GM18520 (cell line): ENCODE data around the gene ODAD4.

Experiments used
- ATAC-seq: cut with Tn5 transposase; IDR thresholded peaks from one replicate; pipeline ENCODE4 v1.9.1; 2021; ENCODE audit not compliant: unreplicated experiment

The ODAD4 gene

GRCh38 chr17:41941168-41941567 is 10.8 kb downstream of the ODAD4 start:
- ATAC-seq: no peak

- no peak for ATAC-seq
Observed at GRCh38 chr17:41942626-41943373, 12.4 kb downstream of the ODAD4 start.

- no peak for ATAC-seq
Observed at GRCh38 chr17:41943492-41943891, 13.1 kb downstream of the ODAD4 start.

DNA sequence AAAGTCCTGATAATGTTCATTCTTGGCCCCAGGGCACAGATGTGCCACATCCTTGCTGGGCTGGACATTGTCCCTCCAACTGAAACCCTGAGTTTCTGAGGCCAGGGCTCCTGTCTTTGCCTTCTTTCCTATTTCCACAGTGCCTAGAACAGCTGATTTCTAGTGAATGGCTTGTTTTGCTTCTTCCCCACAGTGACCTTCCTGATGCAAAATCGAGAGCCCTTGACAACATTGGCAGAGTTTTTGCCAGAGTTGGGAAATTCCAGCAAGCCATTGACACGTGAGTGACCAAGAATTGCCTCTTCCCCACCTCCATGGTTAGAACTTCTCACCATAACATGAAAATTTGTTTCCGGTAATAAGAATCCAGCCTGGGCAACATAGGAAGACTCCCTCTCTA is 14.5 kb downstream of the ODAD4 start:
- ATAC-seq: no peak

DNA sequence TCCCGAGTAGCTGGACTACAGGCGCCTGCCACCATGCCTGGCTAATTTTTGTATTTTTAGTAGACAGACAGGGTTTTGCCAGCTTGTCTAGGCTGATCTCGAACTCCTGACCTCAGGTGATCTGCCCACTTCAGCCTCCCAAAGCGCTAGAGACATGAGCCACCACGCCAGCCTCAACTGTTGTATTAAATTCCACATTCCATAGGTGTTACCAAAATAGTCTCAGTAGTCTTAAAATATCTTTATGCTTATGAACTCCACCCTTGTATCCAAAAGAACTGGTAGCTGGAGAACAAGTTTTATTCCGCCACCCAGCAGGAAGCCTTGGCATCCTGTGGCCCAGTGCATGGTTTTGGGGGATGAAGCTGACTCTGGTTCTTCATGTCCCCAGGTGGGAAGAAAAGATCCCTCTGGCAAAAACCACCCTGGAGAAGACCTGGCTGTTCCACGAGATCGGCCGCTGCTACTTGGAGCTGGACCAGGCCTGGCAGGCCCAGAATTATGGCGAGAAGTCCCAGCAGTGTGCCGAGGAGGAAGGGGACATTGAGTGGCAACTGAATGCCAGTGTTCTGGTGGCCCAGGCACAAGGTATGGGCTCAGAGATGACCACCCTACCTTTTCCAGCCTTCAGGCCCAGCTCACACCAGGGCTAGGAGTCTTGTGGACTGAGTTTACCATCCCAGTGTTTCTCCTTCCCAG is 18.5 kb downstream of the ODAD4 start:
- ATAC-seq: no peak

DNA sequence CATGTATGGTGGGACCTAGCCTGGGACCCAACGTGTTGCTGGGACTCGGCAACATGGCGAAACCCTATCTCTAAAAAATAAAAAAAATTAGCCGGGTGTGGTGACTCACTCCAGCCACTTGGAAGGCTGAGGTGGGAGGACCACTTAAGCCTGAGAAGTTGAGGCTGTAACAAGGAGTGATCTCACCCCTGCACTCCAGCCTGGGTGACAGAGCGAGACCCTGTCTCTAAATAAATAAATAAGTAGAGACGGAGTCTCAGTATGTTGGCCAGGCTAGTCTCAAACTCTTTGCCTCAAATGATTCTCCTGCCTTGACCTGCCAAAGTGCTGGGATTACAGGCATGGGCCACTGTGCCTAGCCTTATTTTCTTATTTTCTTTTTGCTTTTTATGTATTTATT is 26.1 kb downstream of the ODAD4 start:
- no peak for ATAC-seq

GRCh38 chr17:41957031-41957868 is 26.8 kb downstream of the ODAD4 start:
- no peak for ATAC-seq

DNA sequence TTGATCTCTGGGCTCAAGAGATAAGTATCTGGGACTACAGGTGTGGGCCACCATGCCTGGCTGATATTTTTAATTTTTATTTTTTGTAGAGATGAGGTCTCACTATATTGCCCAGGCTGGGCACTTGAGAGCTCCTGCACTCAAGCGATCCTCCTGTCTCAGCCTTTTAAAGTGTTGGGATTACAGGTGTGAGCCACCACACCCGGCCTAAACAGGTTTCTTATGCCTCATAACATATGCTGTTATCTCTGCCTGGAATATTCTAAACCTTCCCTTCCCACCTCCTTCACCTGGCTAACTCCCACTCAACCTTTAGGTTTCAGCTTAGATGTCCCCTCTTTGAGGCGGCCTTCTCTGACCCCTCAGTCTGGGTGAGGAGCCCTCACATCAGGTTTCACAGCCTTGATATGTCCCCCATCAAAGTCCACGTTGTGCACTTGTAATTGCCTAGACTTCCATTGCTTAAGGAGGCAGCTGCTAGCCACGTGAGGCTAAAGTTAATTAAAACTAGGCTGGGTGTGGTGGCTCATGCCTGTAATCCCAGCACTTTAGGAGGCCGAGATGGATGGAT is 27.5 kb downstream of the ODAD4 start:
- ATAC-seq: no peak

DNA sequence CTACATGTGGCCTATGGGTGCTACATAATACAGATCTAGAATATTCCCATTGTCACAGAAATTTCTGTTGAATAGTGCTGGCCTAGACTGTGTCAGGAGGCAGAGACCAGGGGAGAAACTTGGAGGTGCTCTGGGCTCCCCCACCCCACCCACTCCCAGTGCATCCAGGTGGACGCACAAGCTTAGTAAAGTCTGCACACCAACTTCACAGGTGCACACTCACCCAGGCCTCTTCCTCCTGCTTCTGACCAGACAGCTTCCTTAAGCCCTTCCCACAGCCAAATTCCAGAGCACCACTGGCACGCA is 28.6 kb downstream of the ODAD4 start:
- ATAC-seq: no peak

GRCh38 chr17:41959336-41960095 is 29.1 kb downstream of the ODAD4 start:
- ATAC-seq: no peak

GRCh38 chr17:41962111-41962510 is 31.7 kb downstream of the ODAD4 start:
- no peak for ATAC-seq

GRCh38 chr17:41962768-41963434 is 32.5 kb downstream of the ODAD4 start:
- no peak for ATAC-seq

DNA sequence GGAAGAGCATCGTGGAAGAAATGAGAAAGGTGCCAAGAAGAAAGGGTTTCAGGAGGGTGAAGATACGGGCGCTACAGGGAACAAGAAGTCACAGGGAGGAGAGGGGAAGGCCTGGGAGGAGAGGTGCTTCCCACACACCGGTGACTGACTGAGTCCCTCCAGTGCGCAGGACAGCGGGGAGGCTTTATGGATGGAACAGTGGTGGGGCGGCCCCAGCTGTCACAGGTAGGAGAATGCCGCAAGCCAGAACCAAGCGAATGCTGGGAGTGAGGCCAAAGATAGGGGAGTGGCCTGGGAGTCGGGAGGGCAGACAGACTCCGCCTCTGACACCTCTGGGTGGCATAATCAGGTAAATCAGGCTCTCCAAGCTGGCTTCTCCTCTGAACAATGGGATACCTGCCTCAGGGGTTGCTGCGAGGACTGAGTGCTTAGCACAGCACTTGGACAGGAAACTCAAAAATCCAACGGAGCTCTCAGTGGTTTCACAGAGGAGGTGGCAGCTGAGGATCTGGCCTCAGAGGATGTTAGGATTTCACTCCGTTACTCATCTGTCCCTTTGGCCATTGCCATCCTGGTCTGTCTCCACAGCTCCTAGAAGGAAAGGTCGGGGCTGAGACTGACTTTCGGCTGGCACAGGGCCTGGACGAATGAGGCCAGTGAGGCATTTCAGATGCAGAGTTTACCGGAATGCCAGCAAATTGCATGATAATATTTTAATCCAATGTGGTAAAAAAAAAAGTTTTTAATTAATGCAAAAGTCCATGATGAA is 35.5 kb downstream of the ODAD4 start:
- no peak for ATAC-seq

GRCh38 chr17:41966463-41967140 is 36.2 kb downstream of the ODAD4 start, which contains the start of gene CNP:
Gene CNP (plus strand): TSS chr17:41966795. CDS start chr17:41966885, 90 bp downstream.
- ATAC-seq: peak; percentile 63

DNA sequence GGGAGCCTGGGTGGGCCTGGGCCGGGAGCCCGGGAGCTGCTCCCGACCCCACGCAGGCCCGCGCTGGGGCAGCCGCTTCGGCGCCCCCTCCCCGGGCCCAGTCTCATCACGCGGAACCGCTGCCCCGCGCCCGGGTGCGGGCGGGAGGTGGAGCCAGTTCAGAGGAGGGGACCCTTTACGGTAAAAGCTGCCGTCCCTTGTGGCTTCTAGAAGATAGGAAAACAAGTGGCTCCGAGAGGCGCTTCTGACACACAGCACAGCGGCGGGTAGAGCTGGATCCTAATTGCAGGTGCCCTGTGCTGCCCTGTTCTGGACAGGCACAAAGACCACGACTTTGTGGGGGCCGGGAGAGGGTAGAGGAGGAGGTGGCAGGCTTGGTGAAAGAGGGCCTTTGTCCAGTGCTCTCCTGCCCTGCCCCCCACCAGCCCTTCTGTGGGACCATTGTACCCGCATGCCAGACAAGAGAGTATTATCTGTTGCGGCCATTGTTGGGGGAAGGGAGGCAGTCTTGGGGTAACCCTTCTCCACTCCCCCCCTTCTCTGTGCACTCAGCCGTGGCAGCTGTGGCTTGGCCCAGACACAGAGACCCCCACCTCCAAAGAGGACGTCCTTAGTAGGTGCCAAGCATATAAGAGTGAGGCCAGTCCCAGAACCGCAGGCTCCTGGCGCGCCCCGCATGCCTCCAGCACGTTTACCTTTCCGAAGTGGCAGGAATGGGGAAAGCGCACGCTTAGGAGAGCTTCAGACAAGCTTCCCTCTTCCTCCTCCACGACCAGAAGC is 36.9 kb downstream of the ODAD4 start:
- ATAC-seq: peak; percentile 4

DNA sequence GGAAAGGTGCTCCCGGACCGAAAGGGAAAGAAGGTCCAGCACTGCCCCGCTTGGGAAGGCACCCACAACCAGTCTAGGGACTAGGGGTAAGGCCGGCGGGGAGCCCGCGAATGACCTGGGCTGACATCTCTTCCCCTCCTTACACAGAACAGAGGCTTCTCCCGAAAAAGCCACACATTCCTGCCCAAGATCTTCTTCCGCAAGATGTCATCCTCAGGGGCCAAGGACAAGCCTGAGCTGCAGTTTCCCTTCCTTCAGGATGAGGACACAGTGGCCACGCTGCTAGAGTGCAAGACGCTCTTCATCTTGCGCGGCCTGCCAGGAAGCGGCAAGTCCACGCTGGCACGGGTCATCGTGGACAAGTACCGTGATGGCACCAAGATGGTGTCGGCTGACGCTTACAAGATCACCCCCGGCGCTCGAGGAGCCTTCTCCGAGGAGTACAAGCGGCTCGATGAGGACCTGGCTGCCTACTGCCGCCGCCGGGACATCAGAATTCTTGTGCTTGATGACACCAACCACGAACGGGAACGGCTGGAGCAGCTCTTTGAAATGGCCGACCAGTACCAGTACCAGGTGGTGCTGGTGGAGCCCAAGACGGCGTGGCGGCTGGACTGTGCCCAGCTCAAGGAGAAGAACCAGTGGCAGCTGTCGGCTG is 37.6 kb downstream of the ODAD4 start:
- no peak for ATAC-seq

GRCh38 chr17:41968676-41969075 is 38.3 kb downstream of the ODAD4 start:
- no peak for ATAC-seq

- ATAC-seq: no peak
Observed at GRCh38 chr17:41970901-41971331, 40.5 kb downstream of the ODAD4 start.
